Right lung (tissue), 5 donors: Measurements from ENCODE around the gene LRRC45. TPM values are rescaled to one million over a fixed set of nuclear protein-coding genes. Genes with fewer than 3 reads are reported as not detected.
A peak's percentile ranks its signal among the peaks of the same experiment; 100 is the strongest.

Source experiments
- DNase-seq, 2 donors: peaks; one replicate each; pipeline ENCODE4 v3.0.0-alpha.2; 2013
- polyA plus RNA-seq, 5 donors: library from polyadenylated mRNA; unstranded; fragments of 120-200 nt; gene quantifications; one replicate each; pipeline versions ENCODE4 v1.2.1 to v1.2.3, GENCODE V29; 2013; ENCODE audit warnings: inconsistent platforms in 1 of 5, low replicate concordance in 1 of 5; ENCODE audit not compliant: insufficient read length in 5 of 5, insufficient read depth in 1 of 5

LRRC45 gene
- polyA plus RNA-seq, 5 donors = 11.4 to 24.3 (median 16.9) TPM

- DNase-seq = no peak
Measured at GRCh38 chr17:82061047-82061925, 38.2 kb downstream of the LRRC45 start.

GRCh38 chr17:82062076-82062983 is 39.2 kb downstream of the LRRC45 start:
- no peak for DNase-seq

GRCh38 chr17:82062984-82063368 is 39.9 kb downstream of the LRRC45 start:
- no peak for DNase-seq

- DNase-seq = no peak
Measured at GRCh38 chr17:82063424-82064415, 40.6 kb downstream of the LRRC45 start.

- no peak for DNase-seq
Measured at GRCh38 chr17:82064433-82065192, 41.5 kb downstream of the LRRC45 start.

- no peak for DNase-seq
Measured at GRCh38 chr17:82065193-82065637, 42.1 kb downstream of the LRRC45 start.

GRCh38 chr17:82065638-82066303 is 42.7 kb downstream of the LRRC45 start, which contains the start of gene DUS1L:
DUS1L (minus strand) TSS chr17:82065804; CDS start chr17:82065059, 745 bp downstream.
- DNase-seq = peak; percentile 43 to 61

- no peak for DNase-seq
Measured at GRCh38 chr17:82070611-82071010, 47.5 kb downstream of the LRRC45 start.

- DNase-seq = no peak
Measured at GRCh38 chr17:82072827-82073226, 49.7 kb downstream of the LRRC45 start.

- no peak for DNase-seq
Measured at GRCh38 chr17:82073446-82073845, 50.3 kb downstream of the LRRC45 start.

GRCh38 chr17:82076018-82076784 is 53.1 kb downstream of the LRRC45 start:
- no peak for DNase-seq

GRCh38 chr17:82076785-82077591 is 53.9 kb downstream of the LRRC45 start:
- no peak for DNase-seq

GRCh38 chr17:82077617-82078358 is 54.7 kb downstream of the LRRC45 start:
- DNase-seq = no peak

GRCh38 chr17:82078433-82078832 is 55.3 kb downstream of the LRRC45 start:
- no peak for DNase-seq

GRCh38 chr17:82079001-82079677 is 56.0 kb downstream of the LRRC45 start:
- DNase-seq = no peak

GRCh38 chr17:82080048-82080788 is 57.1 kb downstream of the LRRC45 start:
- no peak for DNase-seq
